Prostate gland (tissue), 2 donors: Measurements from ENCODE around the gene STXBP4. TPM values are rescaled to one million over a fixed set of nuclear protein-coding genes. Genes with fewer than 3 reads are reported as not detected.

Source experiments
- DNase-seq: peaks from one replicate; pipeline ENCODE4 v3.0.0-alpha.2; 2019; ENCODE audit warnings: low spot score
- H3K27ac ChIP-seq, 2 donors: fragments of 200-600 bp; sonication (generic); 2 replicates each; pipeline ENCODE4 v1.5.1; 2017 to 2019
- H3K27me3 ChIP-seq: fragments of 200-600 bp; sonication (generic); replicated peaks from 2 replicates; pipeline ENCODE4 v1.5.1; 2019; ENCODE audit not compliant: insufficient read depth
- H3K36me3 ChIP-seq, 2 donors: fragments of 200-600 bp; sonication (generic); 1 replicate in 1 of 2; 2 replicates in 1 of 2; pipeline versions ENCODE4 v1.5.1 to v1.8.1; 2017 to 2019
- H3K4me1 ChIP-seq: fragments of 200-600 bp; sonication (generic); replicated peaks from 2 replicates; pipeline ENCODE4 v1.5.1; 2019
- H3K4me3 ChIP-seq, 2 donors: fragments of 200-600 bp; sonication (generic); 2 replicates each; pipeline ENCODE4 v1.5.1; 2017 to 2019
- H3K9me3 ChIP-seq: fragments of 200-600 bp; sonication (generic); 2 replicates; pipeline ENCODE4 v1.5.1; 2017
- POLR2A ChIP-seq: fragments of 450-650 bp; IDR thresholded peaks from one replicate; pipeline ENCODE4 v1.6.1; 2016; ENCODE audit warnings: antibody characterized with exemption, mild to moderate bottlenecking
- POLR2AphosphoS5 ChIP-seq: sonication (generic); formaldehyde crosslinking; IDR thresholded peaks from one replicate; pipeline ENCODE4 v1.6.1; 2017; ENCODE audit warnings: antibody characterized with exemption
- WGBS: methylation state at CpG from one replicate; pipeline ENCODE4 v1.1.5; 2018; 5-methylcytosine and 5-hydroxymethylcytosine counted together
- intact Hi-C: fragments of 100-400 bp; cut with DNase I; formaldehyde crosslinking; loops from one replicate; pipeline ENCODE4 v1.14.2; 2022
- total RNA-seq, 2 donors: library from RNA; depleted of rRNA; stranded (reverse); fragments of >200 nt; gene quantifications; one replicate each; pipeline ENCODE4 v1.1.0, GENCODE V29; 2016
- TF ChIP-seq, protein P1 (sequence below), 4 experiments: fragments of 200-600 bp in 2 of 4; fragments of 450-650 bp in 2 of 4; sonication (generic) in 2 of 4; IDR thresholded peaks; 1 replicate in 3 of 4; 2 replicates in 1 of 4; pipeline ENCODE4 v1.5.1; 2016 to 2019; ENCODE audit warnings: antibody characterized with exemption in 4 of 4, mild to moderate bottlenecking in 2 of 4, moderate library complexity in 2 of 4

Gene STXBP4
- total RNA-seq, 2 donors from 2014 or later = 7.2 to 29.0 TPM

DNA sequence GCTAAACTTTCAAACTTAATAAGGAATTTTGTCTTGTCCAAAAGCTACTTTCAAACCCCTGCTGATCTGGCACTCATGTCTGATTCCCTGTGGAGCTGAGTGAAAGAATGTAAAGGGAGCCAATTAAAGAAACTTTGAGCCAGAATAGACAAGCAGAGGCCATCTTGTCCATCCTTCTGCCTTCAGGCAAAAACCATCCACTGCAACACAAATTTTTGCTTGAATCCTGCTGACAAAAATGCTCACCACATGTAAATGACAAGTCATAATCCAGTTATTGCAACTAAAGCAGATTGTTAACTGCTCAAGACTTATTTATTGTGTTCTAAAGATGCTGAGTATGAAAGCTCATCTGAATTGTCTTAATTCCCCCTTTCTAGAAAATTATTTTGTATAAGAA, 172.2 kb downstream of the STXBP4 start:
- intact Hi-C loops = no loop called here
- DNase-seq = no peak
- H3K4me1 ChIP-seq = no peaks in the 10 kb centered on the region
- TF ChIP-seq, protein P1, sequence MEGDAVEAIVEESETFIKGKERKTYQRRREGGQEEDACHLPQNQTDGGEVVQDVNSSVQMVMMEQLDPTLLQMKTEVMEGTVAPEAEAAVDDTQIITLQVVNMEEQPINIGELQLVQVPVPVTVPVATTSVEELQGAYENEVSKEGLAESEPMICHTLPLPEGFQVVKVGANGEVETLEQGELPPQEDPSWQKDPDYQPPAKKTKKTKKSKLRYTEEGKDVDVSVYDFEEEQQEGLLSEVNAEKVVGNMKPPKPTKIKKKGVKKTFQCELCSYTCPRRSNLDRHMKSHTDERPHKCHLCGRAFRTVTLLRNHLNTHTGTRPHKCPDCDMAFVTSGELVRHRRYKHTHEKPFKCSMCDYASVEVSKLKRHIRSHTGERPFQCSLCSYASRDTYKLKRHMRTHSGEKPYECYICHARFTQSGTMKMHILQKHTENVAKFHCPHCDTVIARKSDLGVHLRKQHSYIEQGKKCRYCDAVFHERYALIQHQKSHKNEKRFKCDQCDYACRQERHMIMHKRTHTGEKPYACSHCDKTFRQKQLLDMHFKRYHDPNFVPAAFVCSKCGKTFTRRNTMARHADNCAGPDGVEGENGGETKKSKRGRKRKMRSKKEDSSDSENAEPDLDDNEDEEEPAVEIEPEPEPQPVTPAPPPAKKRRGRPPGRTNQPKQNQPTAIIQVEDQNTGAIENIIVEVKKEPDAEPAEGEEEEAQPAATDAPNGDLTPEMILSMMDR (IDR thresholded peaks at IDR 0.05) = no peak
- no peak for TF ChIP-seq POLR2AphosphoS5
- no peak for TF ChIP-seq POLR2A
- no peak overlapping the region for H3K4me3 ChIP-seq
- no peaks in the 10 kb centered on the region for H3K36me3 ChIP-seq
- H3K27ac ChIP-seq = no peak overlapping the region
- H3K27me3 ChIP-seq = no peaks in the 10 kb centered on the region
- H3K9me3 ChIP-seq = no peaks in the 10 kb centered on the region

DNA sequence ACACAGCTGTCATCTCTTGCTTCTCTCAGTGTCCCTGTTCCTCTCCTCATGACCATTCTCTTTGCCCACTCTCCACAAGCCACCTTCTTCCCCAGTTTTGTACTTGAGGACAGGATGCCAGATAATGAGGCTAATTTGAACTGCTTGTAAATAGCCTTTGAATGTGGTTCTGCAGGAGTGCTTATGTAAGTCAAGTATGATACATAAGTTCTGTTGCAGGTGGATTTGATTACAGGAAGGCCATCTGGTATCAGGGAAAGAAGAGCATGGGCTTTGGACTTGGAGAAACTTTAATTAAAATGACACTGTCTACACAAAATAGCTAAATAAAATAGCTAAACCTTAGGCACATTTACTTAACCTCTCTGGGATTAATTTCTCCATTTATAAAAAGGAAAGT, 176.0 kb downstream of the STXBP4 start:
- Histone ChIP-seq H3K27me3 (no peaks in the 10 kb centered on the region), H3K9me3 (no peaks in the 10 kb centered on the region), H3K36me3 (no peaks in the 10 kb centered on the region), H3K4me1 (no peaks in the 10 kb centered on the region), H3K27ac (no peak overlapping the region), H3K4me3 (no peak overlapping the region)
- intact Hi-C loops = no loop called here
- TF ChIP-seq, protein P1 (IDR thresholded peaks at IDR 0.05) = no peak
- no peak for TF ChIP-seq POLR2A
- no peak for TF ChIP-seq POLR2AphosphoS5
- no peak for DNase-seq

DNA sequence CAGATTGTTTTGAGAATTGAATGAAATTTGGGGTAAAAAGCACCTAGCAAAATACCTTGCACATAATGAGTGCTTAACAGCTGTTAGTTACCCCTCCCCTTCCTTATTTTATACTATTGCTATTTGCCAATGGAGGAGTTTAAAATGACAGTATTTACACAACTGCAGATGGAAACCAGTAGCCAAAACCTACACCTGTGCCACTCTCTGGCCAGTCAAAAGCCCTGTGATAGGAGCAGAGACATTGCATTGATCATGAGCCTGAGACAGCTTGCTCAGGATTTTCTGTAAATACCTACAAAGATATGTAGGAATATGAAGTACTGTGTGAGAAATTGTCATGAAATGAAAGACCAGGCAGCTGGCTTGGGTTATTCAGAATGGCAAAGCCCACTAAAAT, 180.9 kb downstream of the STXBP4 start:
- TF ChIP-seq POLR2AphosphoS5 = no peak
- TF ChIP-seq POLR2A = no peak
- TF ChIP-seq, protein P1 (IDR thresholded peaks at IDR 0.05) = no peak
- H3K27me3 ChIP-seq = no peaks in the 10 kb centered on the region
- no peaks in the 10 kb centered on the region for H3K9me3 ChIP-seq
- no peak overlapping the region for H3K27ac ChIP-seq
- no peaks in the 10 kb centered on the region for H3K36me3 ChIP-seq
- no peaks in the 10 kb centered on the region for H3K4me1 ChIP-seq
- intact Hi-C loops = no loop called here
- no peak overlapping the region for H3K4me3 ChIP-seq
- no peak for DNase-seq

DNA sequence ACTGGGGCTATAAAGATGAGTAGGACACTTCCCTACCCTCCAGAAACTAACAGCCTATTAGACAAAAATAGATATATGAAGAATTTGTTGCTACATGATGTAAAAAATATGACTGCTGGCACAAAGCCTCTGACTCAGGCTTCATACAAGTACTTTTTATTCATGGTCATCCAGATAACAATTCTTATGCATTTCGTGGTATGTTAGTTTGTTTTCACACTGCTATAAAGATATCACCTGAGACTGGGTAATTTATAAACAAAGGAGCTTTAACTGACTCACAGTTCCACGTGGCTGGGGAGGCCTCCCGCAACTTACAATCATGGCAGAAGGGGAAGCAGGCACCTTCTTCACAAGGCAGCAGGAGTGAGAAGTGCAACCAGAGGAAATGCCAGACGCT, 183.7 kb downstream of the STXBP4 start:
- no peaks in the 10 kb centered on the region for H3K4me1 ChIP-seq
- TF ChIP-seq POLR2A = no peak
- no peak for TF ChIP-seq POLR2AphosphoS5
- TF ChIP-seq, protein P1 (IDR thresholded peaks at IDR 0.05) = no peak
- no peak for DNase-seq
- no peaks in the 10 kb centered on the region for H3K27me3 ChIP-seq
- H3K36me3 ChIP-seq = no peaks in the 10 kb centered on the region
- no peaks in the 10 kb centered on the region for H3K9me3 ChIP-seq
- no peak overlapping the region for H3K4me3 ChIP-seq
- H3K27ac ChIP-seq = no peak overlapping the region
- intact Hi-C loops = no loop called here
- 69% methylated on average over 4 of the region's 4 CpGs for WGBS

DNA sequence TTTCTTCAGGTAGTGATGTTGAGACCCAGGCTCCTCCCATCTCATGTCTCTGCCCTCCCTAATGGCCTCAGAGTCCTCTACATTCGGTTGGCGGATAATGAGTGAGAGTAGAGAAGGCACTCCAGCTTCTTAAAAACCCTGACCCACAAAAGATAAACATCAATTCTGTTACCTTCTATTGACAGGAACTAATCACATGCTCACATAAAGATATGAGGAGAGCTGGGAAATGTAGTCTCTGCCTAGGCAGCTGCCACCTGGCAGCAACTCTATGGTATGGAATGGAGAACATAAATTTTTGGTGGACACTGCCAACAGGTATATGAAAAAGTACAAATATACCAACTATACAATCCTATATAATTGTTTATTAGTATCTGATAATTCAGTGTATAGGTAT, 185.5 kb downstream of the STXBP4 start:
- TF ChIP-seq POLR2A = no peak
- no peak for TF ChIP-seq POLR2AphosphoS5
- TF ChIP-seq, protein P1 (IDR thresholded peaks at IDR 0.05) = no peak
- no peaks in the 10 kb centered on the region for H3K27me3 ChIP-seq
- H3K36me3 ChIP-seq = no peaks in the 10 kb centered on the region
- WGBS = 90% methylated on average over 2 of the region's 2 CpGs
- H3K4me3 ChIP-seq = no peak overlapping the region
- intact Hi-C loops = no loop called here
- no peaks in the 10 kb centered on the region for H3K4me1 ChIP-seq
- no peak overlapping the region for H3K27ac ChIP-seq
- H3K9me3 ChIP-seq = no peaks in the 10 kb centered on the region
- no peak for DNase-seq
